Spleen (tissue), 7 donors: ENCODE measurements around the gene CHRNA9.

Experiments
- CTCF ChIP-seq, 11 experiments: fragments of 200-600 bp in 7 of 11; fragments of 450-650 bp in 4 of 11; sonication (generic) in 4 of 11; IDR thresholded peaks in 8 of 11; conservative IDR thresholded peaks in 3 of 11; 1 replicate in 7 of 11; 2 replicates in 4 of 11; pipeline versions ENCODE4 v1.4.0 to v1.8.0; 2016 to 2021; ENCODE audit warnings: antibody characterized with exemption in 11 of 11, inconsistent platforms in 4 of 11, mild to moderate bottlenecking in 1 of 11
- POLR2A ChIP-seq, 3 donors: fragments of 450-650 bp; IDR thresholded peaks; one replicate each; pipeline ENCODE4 v1.5.1; 2017; ENCODE audit warnings: antibody characterized with exemption in 3 of 3, mild to moderate bottlenecking in 1 of 3
- POLR2AphosphoS5 ChIP-seq, 3 donors: sonication (generic); formaldehyde crosslinking; IDR thresholded peaks; one replicate each; pipeline ENCODE4 v1.5.1; 2017; ENCODE audit warnings: antibody characterized with exemption in 3 of 3
- donor health status: DM: no; HTN: no; CAD: no; lungs with moderate emphysema.
- donor health status: DM: no; HTN: no; CAD: no.
- donor health status: DM: no; HTN: no; CAD: no.

GRCh38 chr4:40367451-40367850 lies 32.3 kb downstream of the CHRNA9 start:
- TF ChIP-seq CTCF (IDR thresholded peaks at IDR 0.05 in 8 of 11, conservative IDR thresholded peaks at IDR 0.05 in 3 of 11), result no peak
- TF ChIP-seq POLR2AphosphoS5 (IDR thresholded peaks at IDR 0.05), result no peak
- no peak for TF ChIP-seq POLR2A (IDR thresholded peaks at IDR 0.05)
